NB4 (cell line): ENCODE data around the gene COPB2.
A peak's percentile ranks its signal among the peaks of the same experiment; 100 is the strongest.

Experiments used
- DNase-seq: peaks from one replicate; pipeline ENCODE4 v3.0.0; 2010; ENCODE audit warnings: low read depth
- H3K4me3 ChIP-seq: one replicate; pipeline ENCODE4 v1.5.1; 2011; ENCODE audit warnings: mild to moderate bottlenecking, low read depth, low read length, moderate library complexity
- MAX ChIP-seq: IDR thresholded peaks from 2 replicates; pipeline ENCODE4 v1.6.1; 2011; ENCODE audit warnings: low read depth, low read length
- MYC ChIP-seq: IDR thresholded peaks from 2 replicates; pipeline ENCODE4 v1.6.1; 2011; ENCODE audit warnings: low read depth, low read length
- POLR2A ChIP-seq: IDR thresholded peaks from 2 replicates; pipeline ENCODE4 v1.6.1; 2011; ENCODE audit warnings: mild to moderate bottlenecking; ENCODE audit not compliant: insufficient read length; ENCODE audit errors: extremely low read depth
- TF ChIP-seq, protein P1 (sequence below): IDR thresholded peaks from one replicate; pipeline ENCODE4 v1.5.1; 2012; ENCODE audit warnings: low read depth, low read length

Gene COPB2

GRCh38 chr3:139324456-139324855, 65.0 kb downstream of the COPB2 start:
- no peak overlapping the region for H3K4me3 ChIP-seq
- no peak for DNase-seq
- TF ChIP-seq MAX (no peak), POLR2A (no peak)
- TF ChIP-seq, protein P1, sequence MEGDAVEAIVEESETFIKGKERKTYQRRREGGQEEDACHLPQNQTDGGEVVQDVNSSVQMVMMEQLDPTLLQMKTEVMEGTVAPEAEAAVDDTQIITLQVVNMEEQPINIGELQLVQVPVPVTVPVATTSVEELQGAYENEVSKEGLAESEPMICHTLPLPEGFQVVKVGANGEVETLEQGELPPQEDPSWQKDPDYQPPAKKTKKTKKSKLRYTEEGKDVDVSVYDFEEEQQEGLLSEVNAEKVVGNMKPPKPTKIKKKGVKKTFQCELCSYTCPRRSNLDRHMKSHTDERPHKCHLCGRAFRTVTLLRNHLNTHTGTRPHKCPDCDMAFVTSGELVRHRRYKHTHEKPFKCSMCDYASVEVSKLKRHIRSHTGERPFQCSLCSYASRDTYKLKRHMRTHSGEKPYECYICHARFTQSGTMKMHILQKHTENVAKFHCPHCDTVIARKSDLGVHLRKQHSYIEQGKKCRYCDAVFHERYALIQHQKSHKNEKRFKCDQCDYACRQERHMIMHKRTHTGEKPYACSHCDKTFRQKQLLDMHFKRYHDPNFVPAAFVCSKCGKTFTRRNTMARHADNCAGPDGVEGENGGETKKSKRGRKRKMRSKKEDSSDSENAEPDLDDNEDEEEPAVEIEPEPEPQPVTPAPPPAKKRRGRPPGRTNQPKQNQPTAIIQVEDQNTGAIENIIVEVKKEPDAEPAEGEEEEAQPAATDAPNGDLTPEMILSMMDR = no peak

- DNase-seq = no peak
- no peak for TF ChIP-seq MYC
- TF ChIP-seq MAX = no peak
- TF ChIP-seq, protein P1 = no peak
- TF ChIP-seq POLR2A = no peak
- H3K4me3 ChIP-seq = no peak overlapping the region
Measured at GRCh38 chr3:139323146-139323545, 66.3 kb downstream of the COPB2 start.

GRCh38 chr3:139322346-139322745, 67.1 kb downstream of the COPB2 start:
- DNase-seq = no peak
- TF ChIP-seq POLR2A (no peak), MAX (no peak), MYC (no peak)
- TF ChIP-seq, protein P1 = no peak
- H3K4me3 ChIP-seq = no peak overlapping the region

DNA sequence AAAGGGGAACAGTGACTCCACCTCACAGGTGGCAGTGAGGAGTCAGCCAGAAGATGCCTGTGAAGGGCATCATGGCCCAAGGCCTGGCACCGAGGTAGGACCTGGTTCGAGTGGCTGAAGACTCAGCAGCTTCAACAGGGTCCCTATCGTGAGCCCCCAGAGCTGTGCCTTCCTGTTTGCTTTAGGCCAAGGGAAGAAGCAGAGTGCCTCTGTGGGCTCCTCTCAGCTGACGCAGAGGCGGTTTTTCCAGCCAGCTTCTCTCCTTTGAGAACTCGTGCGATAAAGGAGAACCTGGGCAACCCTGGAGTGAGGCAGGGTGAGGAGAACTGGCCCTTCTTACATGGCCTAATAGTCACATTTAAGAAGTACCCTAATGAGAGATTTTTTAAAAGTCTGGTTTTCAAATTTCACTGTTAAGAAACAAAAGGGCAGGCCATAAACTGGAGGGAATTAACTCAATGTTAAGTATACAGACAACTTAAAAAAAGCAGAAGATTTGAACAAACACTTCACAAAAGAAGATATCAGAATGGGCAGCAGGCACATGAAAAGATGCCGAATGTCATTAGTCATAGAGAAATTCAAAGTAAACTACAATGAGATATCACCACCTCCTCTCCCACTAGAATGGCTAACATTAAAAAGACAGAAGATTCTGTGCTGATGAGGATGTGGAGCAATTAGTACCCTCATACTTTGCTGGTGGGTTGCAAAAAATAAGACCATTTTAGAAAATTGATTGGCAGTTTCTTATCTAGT, 68.7 kb downstream of the COPB2 start:
- no peak for TF ChIP-seq MYC
- TF ChIP-seq, protein P1 = no peak
- no peak overlapping the region for H3K4me3 ChIP-seq
- DNase-seq = no peak

- peak; percentile 75 for DNase-seq
- no peak for TF ChIP-seq POLR2A
- no peak for TF ChIP-seq MAX
- no peak for TF ChIP-seq MYC
- TF ChIP-seq, protein P1 = peak; percentile 80
Measured at GRCh38 chr3:139319428-139320402, 69.7 kb downstream of the COPB2 start.

More at GRCh38 chr3:139319428-139320402, 69.7 kb downstream of the COPB2 start:
- no peak overlapping the region for H3K4me3 ChIP-seq
